Neuronal stem cell (in vitro differentiated cells): ENCODE results near the gene SLC26A6.

Source experiments
- DNase-seq: peaks from one replicate; pipeline ENCODE4 v3.0.0-alpha.2; 2013; ENCODE audit warnings: low spot score
- H2AFZ ChIP-seq: one replicate; pipeline ENCODE4 v1.6.1; 2013; ENCODE audit warnings: mild to moderate bottlenecking, low read length, inconsistent platforms
- H2AK5ac ChIP-seq: 2 replicates; pipeline ENCODE4 v1.6.1; 2013; ENCODE audit warnings: low read depth, mild to moderate bottlenecking, inconsistent platforms, low read length, moderate library complexity, mixed read lengths
- H2BK120ac ChIP-seq: 2 replicates; pipeline ENCODE4 v1.6.1; 2013; ENCODE audit warnings: low read depth, mild to moderate bottlenecking, inconsistent platforms, low read length, moderate library complexity, mixed read lengths
- H2BK12ac ChIP-seq: one replicate; pipeline ENCODE4 v1.6.1; 2013; ENCODE audit warnings: low read length, inconsistent platforms
- H2BK15ac ChIP-seq: 2 replicates; pipeline ENCODE4 v1.6.1; 2013; ENCODE audit warnings: mild to moderate bottlenecking, low read length, inconsistent platforms, mixed read lengths
- H2BK5ac ChIP-seq: one replicate; pipeline ENCODE4 v1.6.1; 2013; ENCODE audit warnings: inconsistent platforms, mild to moderate bottlenecking, low read length, moderate library complexity
- H3K14ac ChIP-seq: one replicate; pipeline ENCODE4 v1.6.1; 2013; ENCODE audit warnings: low read length, inconsistent platforms
- H3K18ac ChIP-seq: 2 replicates; pipeline ENCODE4 v1.6.1; 2013; ENCODE audit warnings: low read length, inconsistent platforms
- H3K23ac ChIP-seq: 2 replicates; pipeline ENCODE4 v1.6.1; 2013; ENCODE audit warnings: low read depth, mild to moderate bottlenecking, mixed read lengths, low read length, inconsistent platforms; ENCODE audit not compliant: poor library complexity
- H3K27ac ChIP-seq: replicated peaks from 3 replicates; pipeline ENCODE4 v1.5.1; 2013; ENCODE audit warnings: low read length, inconsistent platforms
- H3K27me3 ChIP-seq, 3 experiments: 2 replicates each; pipeline ENCODE4 v1.6.1; 2013; ENCODE audit warnings: low read length in 3 of 3, mild to moderate bottlenecking in 2 of 3, inconsistent platforms in 1 of 3, low read depth in 1 of 3, mixed read lengths in 1 of 3, moderate library complexity in 1 of 3; ENCODE audit not compliant: control insufficient read depth in 3 of 3, insufficient read depth in 3 of 3
- H3K36me3 ChIP-seq, 2 donors: replicated peaks in 1 of 2; 2 replicates each; pipeline ENCODE4 v1.6.1; 2013; ENCODE audit warnings: low read length in 2 of 2; ENCODE audit not compliant: control insufficient read depth in 2 of 2, insufficient read depth in 2 of 2
- H3K4ac ChIP-seq: 2 replicates; pipeline ENCODE4 v1.6.1; 2013; ENCODE audit warnings: inconsistent platforms, mild to moderate bottlenecking, low read length, moderate library complexity
- H3K4me1 ChIP-seq, 2 donors: 1 replicate in 1 of 2; 2 replicates in 1 of 2; pipeline ENCODE4 v1.6.1; 2013; ENCODE audit warnings: low read length in 2 of 2, low read depth in 1 of 2; ENCODE audit not compliant: control insufficient read depth in 2 of 2, insufficient read depth in 1 of 2
- H3K4me2 ChIP-seq: one replicate; pipeline ENCODE4 v1.6.1; 2013; ENCODE audit warnings: mild to moderate bottlenecking, low read length, inconsistent platforms; ENCODE audit not compliant: insufficient read depth, poor library complexity, severe bottlenecking
- H3K4me3 ChIP-seq, 2 donors: 2 replicates each; pipeline ENCODE4 v1.5.1; 2013; ENCODE audit warnings: low read length in 2 of 2, mild to moderate bottlenecking in 2 of 2, inconsistent platforms in 1 of 2, moderate library complexity in 1 of 2
- H3K79me1 ChIP-seq: one replicate; pipeline ENCODE4 v1.6.1; 2013; ENCODE audit warnings: low read depth, mild to moderate bottlenecking, inconsistent platforms, low read length, moderate library complexity
- H3K9ac ChIP-seq: one replicate; pipeline ENCODE4 v1.6.1; 2013; ENCODE audit warnings: mild to moderate bottlenecking, low read depth, low read length, inconsistent platforms; ENCODE audit not compliant: poor library complexity
- H3K9me3 ChIP-seq, 2 donors: replicated peaks in 1 of 2; 2 replicates each; pipeline versions ENCODE3 to v1.6.1; 2013; ENCODE audit warnings: low read length in 2 of 2, mild to moderate bottlenecking in 2 of 2, inconsistent platforms in 1 of 2, low read depth in 1 of 2, mixed read lengths in 1 of 2, moderate library complexity in 1 of 2; ENCODE audit not compliant: control insufficient read depth in 2 of 2, insufficient read depth in 1 of 2
- H4K8ac ChIP-seq: one replicate; pipeline ENCODE4 v1.6.1; 2013; ENCODE audit warnings: low read depth, mild to moderate bottlenecking, inconsistent platforms, low read length, moderate library complexity
- H4K91ac ChIP-seq: one replicate; pipeline ENCODE4 v1.6.1; 2013; ENCODE audit warnings: low read length, low read depth, mild to moderate bottlenecking, inconsistent platforms; ENCODE audit not compliant: poor library complexity
- WGBS, 2 donors: extraction: QIAGEN DNeasy Blood & Tissue Kit; methylation state at CpG; one replicate each; pipeline ENCODE4 v1.1.7; 2013; ENCODE audit warnings: missing lambda C conversion rate in 2 of 2, mixed read lengths in 1 of 2; ENCODE audit not compliant: insufficient read length in 2 of 2, insufficient replicate concordance in 1 of 2; ENCODE audit errors: extremely low coverage in 2 of 2; 5-methylcytosine and 5-hydroxymethylcytosine counted together

SLC26A6 gene

GRCh38 chr3:48587686-48588085 lies 47.6 kb downstream of the SLC26A6 start:
- H3K4me2 ChIP-seq, result no peak overlapping the region
- H2BK15ac ChIP-seq, result no peak overlapping the region
- peak overlapping the region; percentile 57 for H3K18ac ChIP-seq
- DNase-seq, result no peak
- no peak overlapping the region for H3K9ac ChIP-seq
- H2BK120ac ChIP-seq, result no peak overlapping the region
- H3K4me1 ChIP-seq, result no peaks in the 10 kb centered on the region
- H2BK5ac ChIP-seq, result peak overlapping the region; percentile 75
- peaks cover 0 to 2% of the 10 kb centered on the region in 2 donors for H3K9me3 ChIP-seq
- no peak overlapping the region for H4K91ac ChIP-seq
- H3K4me3 ChIP-seq, result peak overlapping the region in 1 of 2 donors; percentile 10
- H4K8ac ChIP-seq, result no peak overlapping the region
- no peak overlapping the region for H2AK5ac ChIP-seq
- peak overlapping the region; percentile 82 for H3K14ac ChIP-seq
- H2BK12ac ChIP-seq, result no peak overlapping the region
- H3K79me1 ChIP-seq, result peaks cover 3% of the 10 kb centered on the region
- H3K27me3 ChIP-seq, result no peaks in the 10 kb centered on the region
- no peak overlapping the region for H3K4ac ChIP-seq
- H3K36me3 ChIP-seq, result peaks cover 0 to 9% of the 10 kb centered on the region in 2 donors
- WGBS, 2 donors, result no CpG with 5 or more reads among the region's 11 CpGs
- peak overlapping the region; percentile 43 for H3K23ac ChIP-seq
- H2AFZ ChIP-seq, result no peak overlapping the region
- no peak overlapping the region for H3K27ac ChIP-seq

GRCh38 chr3:48585411-48585810 lies 49.9 kb downstream of the SLC26A6 start:
- Histone ChIP-seq H2AK5ac (no peak overlapping the region), H3K23ac (no peak overlapping the region), H3K4me3 (no peak overlapping the region), H3K27me3 (no peaks in the 10 kb centered on the region), H3K9ac (no peak overlapping the region), H3K4me1 (peaks cover 4% of the 10 kb centered on the region in 2 donors), H3K14ac (no peak overlapping the region), H3K36me3 (peaks cover 0 to 9% of the 10 kb centered on the region in 2 donors), H2BK120ac (no peak overlapping the region), H3K79me1 (peaks cover 3% of the 10 kb centered on the region), H3K4ac (no peak overlapping the region), H2BK12ac (no peak overlapping the region), H3K27ac (no peak overlapping the region), H3K4me2 (no peak overlapping the region), H4K91ac (no peak overlapping the region), H2AFZ (no peak overlapping the region), H2BK15ac (no peak overlapping the region), H2BK5ac (no peak overlapping the region), H3K18ac (no peak overlapping the region), H4K8ac (no peak overlapping the region), H3K9me3 (peaks cover 0 to 2% of the 10 kb centered on the region in 2 donors)
- no CpG with 5 or more reads among the region's 8 CpGs for WGBS, 2 donors
- DNase-seq, result no peak

GRCh38 chr3:48584836-48585235 lies 50.4 kb downstream of the SLC26A6 start:
- H2AFZ ChIP-seq, result no peak overlapping the region
- WGBS, 2 donors, result no CpG with 5 or more reads among the region's 9 CpGs
- peak overlapping the region; percentile 38 for H3K14ac ChIP-seq
- H3K4me2 ChIP-seq, result no peak overlapping the region
- H2BK120ac ChIP-seq, result no peak overlapping the region
- H3K23ac ChIP-seq, result no peak overlapping the region
- no peaks in the 10 kb centered on the region for H3K27me3 ChIP-seq
- no peak overlapping the region for H3K4me3 ChIP-seq
- no peak overlapping the region for H4K91ac ChIP-seq
- peaks cover 3% of the 10 kb centered on the region for H3K79me1 ChIP-seq
- no peak overlapping the region for H3K18ac ChIP-seq
- H3K9ac ChIP-seq, result peak overlapping the region; percentile 60
- H2BK15ac ChIP-seq, result no peak overlapping the region
- H3K36me3 ChIP-seq, result peaks cover 0 to 9% of the 10 kb centered on the region in 2 donors
- H3K9me3 ChIP-seq, result peaks cover 0 to 2% of the 10 kb centered on the region in 2 donors
- H3K27ac ChIP-seq, result no peak overlapping the region
- peaks cover 4% of the 10 kb centered on the region in 2 donors for H3K4me1 ChIP-seq
- no peak overlapping the region for H2BK12ac ChIP-seq
- peak overlapping the region; percentile 65 for H4K8ac ChIP-seq
- H3K4ac ChIP-seq, result no peak overlapping the region
- DNase-seq, result no peak
- no peak overlapping the region for H2AK5ac ChIP-seq
- H2BK5ac ChIP-seq, result peak overlapping the region; percentile 24

- no peak overlapping the region for H2BK5ac ChIP-seq
- no peak overlapping the region for H3K18ac ChIP-seq
- H3K4me1 ChIP-seq, result peaks cover 4% of the 10 kb centered on the region in 2 donors
- H2BK15ac ChIP-seq, result no peak overlapping the region
- no peak for DNase-seq
- no peak overlapping the region for H4K8ac ChIP-seq
- no peak overlapping the region for H2AK5ac ChIP-seq
- no peak overlapping the region for H4K91ac ChIP-seq
- no peak overlapping the region for H2AFZ ChIP-seq
- no peaks in the 10 kb centered on the region for H3K9me3 ChIP-seq
- H3K4me2 ChIP-seq, result no peak overlapping the region
- H3K36me3 ChIP-seq, result peaks cover 5 to 13% of the 10 kb centered on the region in 2 donors
- no peaks in the 10 kb centered on the region for H3K27me3 ChIP-seq
- no peak overlapping the region for H2BK120ac ChIP-seq
- no peak overlapping the region for H3K27ac ChIP-seq
- no peak overlapping the region for H3K14ac ChIP-seq
- peak overlapping the region in 1 of 2 donors; percentile 16 for H3K4me3 ChIP-seq
- no CpG with 5 or more reads among the region's 14 CpGs for WGBS, 2 donors
- no peaks in the 10 kb centered on the region for H3K79me1 ChIP-seq
- no peak overlapping the region for H3K9ac ChIP-seq
- no peak overlapping the region for H2BK12ac ChIP-seq
- H3K23ac ChIP-seq, result no peak overlapping the region
- no peak overlapping the region for H3K4ac ChIP-seq
These were observed 53.4 kb downstream of the SLC26A6 start for GRCh38 chr3:48581621-48582481.
